G401 (cell line): ENCODE measurements around the gene RHBDF2. TPM values are rescaled to one million over a fixed set of nuclear protein-coding genes. Genes with fewer than 3 reads are reported as not detected.

ENCODE experiments used
- DNase-seq: peaks from one replicate; pipeline ENCODE4 v3.0.0-alpha.2; 2015; ENCODE audit warnings: low spot score
- in situ Hi-C: cut with HindIII; loops from 2 replicates; pipeline ENCODE4 v1.10.0; 2016; ENCODE audit warnings: low sequenced_read_pairs, mixed read lengths
- total RNA-seq: library from RNA; depleted of rRNA; stranded (reverse); fragments of >200 nt; shearing (Covaris generic); gene quantifications from 2 replicates; pipeline ENCODE4 v1.2.3, GENCODE V29; 2014; rRNA removed

Gene RHBDF2
- total RNA-seq, 1 experiment from 2014 or later: 4.1 TPM

DNA sequence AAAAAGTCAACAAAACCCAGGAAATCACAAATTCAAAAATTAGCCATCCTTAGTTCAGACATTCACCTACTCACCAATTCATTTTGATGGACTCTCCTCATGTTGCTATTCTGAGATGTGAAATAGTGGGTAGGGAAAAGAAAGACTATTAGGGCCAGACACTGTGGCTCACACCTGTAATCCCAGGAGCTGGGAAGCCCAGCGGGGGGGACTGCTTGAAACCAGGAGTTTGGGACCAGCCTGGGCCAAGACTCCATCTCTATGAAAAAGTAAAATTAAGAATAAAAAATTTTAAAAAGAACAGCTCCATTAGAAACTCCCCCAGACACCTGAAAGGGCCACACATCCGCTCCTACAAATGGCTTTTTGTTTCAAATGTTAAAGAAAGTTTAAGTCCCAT is 69.7 kb downstream of the RHBDF2 start:
- DNase-seq: no peak
- in situ Hi-C loops: no loop called here

GRCh38 chr17:76428511-76428910 is 72.7 kb downstream of the RHBDF2 start:
- DNase-seq: no peak
- in situ Hi-C loops: no loop called here

- in situ Hi-C loops: no loop called here
- no peak for DNase-seq
Measured at GRCh38 chr17:76427501-76428231, 73.6 kb downstream of the RHBDF2 start.

DNA sequence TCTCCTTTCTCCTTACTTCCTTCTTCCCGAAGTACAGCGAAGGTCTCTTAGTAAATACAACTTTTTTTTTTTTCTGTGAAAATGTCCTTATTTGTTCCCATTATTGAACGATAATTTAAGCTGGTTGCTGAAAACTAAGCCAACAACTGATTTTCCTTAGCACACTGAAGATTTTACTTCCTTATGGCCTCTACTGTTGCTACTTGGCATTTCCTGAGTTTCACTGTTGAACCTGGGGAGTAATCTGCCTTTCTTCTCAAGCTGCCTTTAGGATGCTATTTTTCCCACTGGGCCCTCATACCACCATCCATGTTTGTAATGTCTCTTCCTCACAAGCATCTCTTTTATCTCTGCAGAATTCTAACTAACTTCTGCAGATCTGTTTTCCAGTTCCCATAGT is 74.4 kb downstream of the RHBDF2 start:
- no peak for DNase-seq
- in situ Hi-C loops: no loop called here

GRCh38 chr17:76422860-76423259 is 78.4 kb downstream of the RHBDF2 start:
- DNase-seq: no peak
- in situ Hi-C loops: no loop called here

GRCh38 chr17:76422406-76422805 is 78.8 kb downstream of the RHBDF2 start:
- no peak for DNase-seq
- in situ Hi-C loops: no loop called here

DNA sequence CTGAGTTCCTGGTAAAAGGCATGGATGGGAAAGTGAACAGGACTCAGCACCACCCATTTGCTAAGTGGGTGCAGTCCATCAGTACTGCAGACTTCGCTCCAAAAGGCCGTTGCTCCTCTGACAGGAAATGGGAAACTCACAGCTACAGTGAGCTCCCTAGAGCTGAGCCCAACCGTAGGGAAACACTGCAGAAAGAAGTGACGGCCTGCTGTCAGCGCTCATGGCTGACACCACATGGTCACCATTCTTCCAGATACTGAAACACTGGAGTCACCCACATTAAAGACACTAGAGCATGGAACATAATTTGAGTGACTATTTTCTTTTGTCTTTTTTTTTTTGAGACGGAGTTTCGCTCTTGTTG is 80.2 kb downstream of the RHBDF2 start:
- in situ Hi-C loops: no loop called here
- no peak for DNase-seq

Other genes with a start within 250 kb of the RHBDF2 start
- 4.8 and 8.7 TPM in 2 replicates for gene UBALD2, start 236.1 kb downstream of the RHBDF2 start, total RNA-seq
- gene QRICH2, start 193.1 kb downstream of the RHBDF2 start, total RNA-seq: 0.47 and 1.4 TPM in 2 replicates
- gene PRPSAP1, start 147.5 kb downstream of the RHBDF2 start, total RNA-seq: 28.0 and 30.8 TPM in 2 replicates
- 5.8 and 10.6 TPM in 2 replicates for gene SPHK1, start 116.8 kb downstream of the RHBDF2 start, total RNA-seq
- 30.5 and 34.9 TPM in 2 replicates for gene UBE2O, start 48.3 kb downstream of the RHBDF2 start, total RNA-seq
- not detected in 2 replicates for gene AANAT, start 33.8 kb downstream of the RHBDF2 start, total RNA-seq
- gene CYGB, start 36.3 kb upstream of the RHBDF2 start, total RNA-seq: 3.1 and 3.3 TPM in 2 replicates
- gene PRCD, start 38.6 kb upstream of the RHBDF2 start, total RNA-seq: 9.4 and 12.2 TPM in 2 replicates
- gene ST6GALNAC2, start 84.4 kb upstream of the RHBDF2 start, total RNA-seq: 14.3 and 30.6 TPM in 2 replicates
- gene ST6GALNAC1, start 142.3 kb upstream of the RHBDF2 start, total RNA-seq: not detected in 2 replicates
- gene MXRA7, start 209.5 kb upstream of the RHBDF2 start, total RNA-seq: 93.4 and 96.7 TPM in 2 replicates
- gene JMJD6, start 225.2 kb upstream of the RHBDF2 start, total RNA-seq: 14.6 and 31.9 TPM in 2 replicates
- 25.9 and 34.6 TPM in 2 replicates for gene METTL23, start 225.4 kb upstream of the RHBDF2 start, total RNA-seq
- gene SRSF2, start 235.9 kb upstream of the RHBDF2 start, total RNA-seq: 369 and 387 TPM in 2 replicates
- gene MFSD11, start 236.7 kb upstream of the RHBDF2 start, total RNA-seq: 11.5 and 45.7 TPM in 2 replicates